ENCODE measurements around the gene TMEM94.
A peak's percentile ranks its signal among the peaks of the same experiment; 100 is the strongest.
"Not testable (repeated sequence)": the region's sequence is repeated elsewhere in the genome, so short reads cannot be mapped to it uniquely, and the experiment has no call there.

TMEM94 gene

GRCh38 chr17:75447951-75448856, 8.2 kb upstream of the TMEM94 start:
- DNase-seq, result no peak

GRCh38 chr17:75450270-75450669, 6.2 kb upstream of the TMEM94 start:
- no peak for DNase-seq

GRCh38 chr17:75454193-75454592, 2.2 kb upstream of the TMEM94 start:
- DNase-seq, result no peak

- DNase-seq, result not testable (repeated sequence)
Measured at GRCh38 chr17:75454672-75455071, 1.8 kb upstream of the TMEM94 start.

- no peak for DNase-seq
Measured at GRCh38 chr17:75456039-75456416, 407 bp upstream of the TMEM94 start.

- DNase-seq, result peak in 1 of 2 donors; percentile 5
Measured at GRCh38 chr17:75457047-75457654, 716 bp downstream of the TMEM94 start.

- DNase-seq, result no peak
Measured at GRCh38 chr17:75459246-75459589, 2.8 kb downstream of the TMEM94 start.

- DNase-seq, result no peak
Measured at GRCh38 chr17:75459590-75460267, 3.3 kb downstream of the TMEM94 start.

GRCh38 chr17:75460295-75460694, 3.9 kb downstream of the TMEM94 start:
- no peak for DNase-seq

- no peak for DNase-seq
Measured at GRCh38 chr17:75463603-75464002, 7.2 kb downstream of the TMEM94 start.

- DNase-seq, result no peak
Measured at GRCh38 chr17:75465039-75465438, 8.6 kb downstream of the TMEM94 start.

GRCh38 chr17:75468291-75468754, 11.9 kb downstream of the TMEM94 start:
- no peak for DNase-seq

- no peak for DNase-seq
Measured at GRCh38 chr17:75468779-75469373, 12.4 kb downstream of the TMEM94 start.

- DNase-seq, result no peak
Measured at GRCh38 chr17:75471207-75471606, 14.8 kb downstream of the TMEM94 start.

- no peak for DNase-seq
Measured at GRCh38 chr17:75472119-75472518, 15.7 kb downstream of the TMEM94 start.

- no peak for DNase-seq
Measured at GRCh38 chr17:75473246-75473645, 16.8 kb downstream of the TMEM94 start.

- no peak for DNase-seq
Measured at GRCh38 chr17:75474736-75475135, 18.3 kb downstream of the TMEM94 start.

- no peak for DNase-seq
Measured at GRCh38 chr17:75475144-75475835, 18.9 kb downstream of the TMEM94 start.

- DNase-seq, result no peak
Measured at GRCh38 chr17:75475851-75476250, 19.4 kb downstream of the TMEM94 start.

GRCh38 chr17:75476271-75476671, 19.8 kb downstream of the TMEM94 start:
- no peak for DNase-seq

GRCh38 chr17:75476752-75477489, 20.5 kb downstream of the TMEM94 start:
- no peak for DNase-seq

- not testable (repeated sequence) for DNase-seq
Measured at GRCh38 chr17:75477490-75477862, 21.0 kb downstream of the TMEM94 start.
